ENCODE results near the gene ERBIN. TPM values are rescaled to one million over a fixed set of nuclear protein-coding genes. Genes with fewer than 3 reads are reported as not detected.
"Not testable (repeated sequence)": the region's sequence is repeated elsewhere in the genome, so short reads cannot be mapped to it uniquely, and the experiment has no call there.

ERBIN gene
- total and polyA plus RNA-seq, 5 donors from 2014 or later: 21.5 to 114 (median 39.3) TPM

- no peaks in the 10 kb centered on the region for H3K4me1 ChIP-seq (ENCODE audit: control insufficient read depth, insufficient read depth, low read length, poor library complexity, severe bottlenecking)
- no peak overlapping the region for H3K27ac ChIP-seq (ENCODE audit: insufficient read depth, low read length, poor library complexity, severe bottlenecking)
- no peak overlapping the region for H3K4me3 ChIP-seq (ENCODE audit: low read depth, low read length)
- H3K27me3 ChIP-seq (ENCODE audit: control insufficient read depth, insufficient read depth, low read length): no peaks in the 10 kb centered on the region
- no peaks in the 10 kb centered on the region for H3K9me3 ChIP-seq (ENCODE audit: control insufficient read depth in 2 of 2, low read length in 2 of 2)
- Mint-ChIP-seq H3K9me3 (no peaks in the 10 kb centered on the region), H3K4me3 (no peak overlapping the region), H3K27ac (no peak overlapping the region), H3K36me3 (no peaks in the 10 kb centered on the region), H3K4me1 (peaks cover 0 to 7% (median 2%) of the 10 kb centered on the region in 4 donors), H3K27me3 (no peaks in the 10 kb centered on the region)
- DNase-seq (no peak), ATAC-seq (ENCODE audit: low read depth in 2 of 2) (no peak)
- H3K36me3 ChIP-seq (ENCODE audit: control insufficient read depth, insufficient read depth, low read length): no peaks in the 10 kb centered on the region
Measured at GRCh38 chr5:65910711-65911110, 15.7 kb upstream of the ERBIN start.

- peak overlapping the region in 1 of 3 donors; percentile 5 for H3K27ac Mint-ChIP-seq
- no peak overlapping the region for H3K4me3 ChIP-seq (ENCODE audit: low read depth, low read length)
- H3K4me3 Mint-ChIP-seq: no peak overlapping the region
- no peaks in the 10 kb centered on the region for H3K9me3 Mint-ChIP-seq
- peaks cover 4% of the 10 kb centered on the region for H3K27me3 Mint-ChIP-seq
- no peaks in the 10 kb centered on the region for H3K9me3 ChIP-seq (ENCODE audit: control insufficient read depth in 2 of 2, low read length in 2 of 2)
- H3K36me3 Mint-ChIP-seq: no peaks in the 10 kb centered on the region
- H3K36me3 ChIP-seq (ENCODE audit: control insufficient read depth, insufficient read depth, low read length): no peaks in the 10 kb centered on the region
- no peaks in the 10 kb centered on the region for H3K27me3 ChIP-seq (ENCODE audit: control insufficient read depth, insufficient read depth, low read length)
- no peak overlapping the region for H3K27ac ChIP-seq (ENCODE audit: insufficient read depth, low read length, poor library complexity, severe bottlenecking)
- ATAC-seq (ENCODE audit: low read depth in 2 of 2) (no peak), DNase-seq (no peak)
- peaks cover 0 to 7% (median 1%) of the 10 kb centered on the region in 4 donors for H3K4me1 Mint-ChIP-seq
- no peaks in the 10 kb centered on the region for H3K4me1 ChIP-seq (ENCODE audit: control insufficient read depth, insufficient read depth, low read length, poor library complexity, severe bottlenecking)
Measured at GRCh38 chr5:65912311-65912710, 14.1 kb upstream of the ERBIN start.

GRCh38 chr5:65913519-65913918 is 12.9 kb upstream of the ERBIN start:
- H3K36me3 Mint-ChIP-seq: no peaks in the 10 kb centered on the region
- H3K4me1 ChIP-seq (ENCODE audit: control insufficient read depth, insufficient read depth, low read length, poor library complexity, severe bottlenecking): no peaks in the 10 kb centered on the region
- no peaks in the 10 kb centered on the region for H3K9me3 Mint-ChIP-seq

GRCh38 chr5:65914641-65915196 is 11.7 kb upstream of the ERBIN start:
- Mint-ChIP-seq H3K36me3 (no peaks in the 10 kb centered on the region), H3K27me3 (peaks cover 4% of the 10 kb centered on the region), H3K4me3 (no peak overlapping the region), H3K27ac (no peak overlapping the region), H3K9me3 (no peaks in the 10 kb centered on the region), H3K4me1 (peaks cover 0 to 7% (median 1%) of the 10 kb centered on the region in 4 donors)
- H3K27me3 ChIP-seq (ENCODE audit: control insufficient read depth, insufficient read depth, low read length): no peaks in the 10 kb centered on the region
- no peak for ATAC-seq (ENCODE audit: low read depth in 2 of 2)
- no peaks in the 10 kb centered on the region for H3K4me1 ChIP-seq (ENCODE audit: control insufficient read depth, insufficient read depth, low read length, poor library complexity, severe bottlenecking)
- no peak for DNase-seq
- no peak overlapping the region for H3K27ac ChIP-seq (ENCODE audit: insufficient read depth, low read length, poor library complexity, severe bottlenecking)
- H3K36me3 ChIP-seq (ENCODE audit: control insufficient read depth, insufficient read depth, low read length): no peaks in the 10 kb centered on the region
- no peaks in the 10 kb centered on the region for H3K9me3 ChIP-seq (ENCODE audit: control insufficient read depth in 2 of 2, low read length in 2 of 2)
- H3K4me3 ChIP-seq (ENCODE audit: low read depth, low read length): no peak overlapping the region

More at GRCh38 chr5:65913519-65913918, 12.9 kb upstream of the ERBIN start:
- no peaks in the 10 kb centered on the region for H3K36me3 ChIP-seq (ENCODE audit: control insufficient read depth, insufficient read depth, low read length)
- peaks cover 0 to 7% (median 1%) of the 10 kb centered on the region in 4 donors for H3K4me1 Mint-ChIP-seq
- H3K4me3 Mint-ChIP-seq: no peak overlapping the region
- no peak for DNase-seq
- H3K27me3 Mint-ChIP-seq: peaks cover 4% of the 10 kb centered on the region
- H3K9me3 ChIP-seq (ENCODE audit: control insufficient read depth in 2 of 2, low read length in 2 of 2): no peaks in the 10 kb centered on the region
- H3K27ac ChIP-seq (ENCODE audit: insufficient read depth, low read length, poor library complexity, severe bottlenecking): no peak overlapping the region
- H3K27me3 ChIP-seq (ENCODE audit: control insufficient read depth, insufficient read depth, low read length): no peaks in the 10 kb centered on the region
- no peak overlapping the region for H3K27ac Mint-ChIP-seq
- ATAC-seq (ENCODE audit: low read depth in 2 of 2): no peak
- no peak overlapping the region for H3K4me3 ChIP-seq (ENCODE audit: low read depth, low read length)

GRCh38 chr5:65915661-65916060 is 10.7 kb upstream of the ERBIN start:
- not testable (repeated sequence) for H3K36me3 ChIP-seq (ENCODE audit: control insufficient read depth, insufficient read depth, low read length); H3K4me3 Mint-ChIP-seq; H3K27ac ChIP-seq (ENCODE audit: insufficient read depth, low read length, poor library complexity, severe bottlenecking); H3K4me3 ChIP-seq (ENCODE audit: low read depth, low read length); H3K27me3 Mint-ChIP-seq; H3K4me1 Mint-ChIP-seq; H3K4me1 ChIP-seq (ENCODE audit: control insufficient read depth, insufficient read depth, low read length, poor library complexity, severe bottlenecking); H3K27me3 ChIP-seq (ENCODE audit: control insufficient read depth, insufficient read depth, low read length); ATAC-seq (ENCODE audit: low read depth in 2 of 2); H3K36me3 Mint-ChIP-seq; H3K27ac Mint-ChIP-seq; DNase-seq; H3K9me3 ChIP-seq (ENCODE audit: control insufficient read depth in 2 of 2, low read length in 2 of 2); H3K9me3 Mint-ChIP-seq

GRCh38 chr5:65916066-65916465 is 10.3 kb upstream of the ERBIN start:
- H3K27me3 Mint-ChIP-seq: peaks cover 4% of the 10 kb centered on the region

GRCh38 chr5:65916636-65917035 is 9.7 kb upstream of the ERBIN start:
- no peak for DNase-seq
- H3K27me3 Mint-ChIP-seq: peaks cover 4% of the 10 kb centered on the region
- H3K4me1 Mint-ChIP-seq: peaks cover 0 to 7% (median 2%) of the 10 kb centered on the region in 4 donors

More at GRCh38 chr5:65916066-65916465, 10.3 kb upstream of the ERBIN start:
- Mint-ChIP-seq H3K36me3 (no peaks in the 10 kb centered on the region), H3K27ac (no peak overlapping the region), H3K9me3 (no peaks in the 10 kb centered on the region), H3K4me3 (no peak overlapping the region), H3K4me1 (peaks cover 0 to 7% (median 1%) of the 10 kb centered on the region in 4 donors)
- Histone ChIP-seq H3K36me3 (ENCODE audit: control insufficient read depth, insufficient read depth, low read length) (no peaks in the 10 kb centered on the region), H3K27me3 (ENCODE audit: control insufficient read depth, insufficient read depth, low read length) (no peaks in the 10 kb centered on the region), H3K9me3 (ENCODE audit: control insufficient read depth in 2 of 2, low read length in 2 of 2) (no peaks in the 10 kb centered on the region), H3K27ac (ENCODE audit: insufficient read depth, low read length, poor library complexity, severe bottlenecking) (no peak overlapping the region), H3K4me1 (ENCODE audit: control insufficient read depth, insufficient read depth, low read length, poor library complexity, severe bottlenecking) (no peaks in the 10 kb centered on the region), H3K4me3 (ENCODE audit: low read depth, low read length) (no peak overlapping the region)
- no peak for ATAC-seq (ENCODE audit: low read depth in 2 of 2)
- DNase-seq: no peak

GRCh38 chr5:65919773-65920172 is 6.6 kb upstream of the ERBIN start:
- Histone ChIP-seq H3K27me3 (ENCODE audit: control insufficient read depth, insufficient read depth, low read length) (no peaks in the 10 kb centered on the region), H3K4me1 (ENCODE audit: control insufficient read depth, insufficient read depth, low read length, poor library complexity, severe bottlenecking) (peaks cover 8% of the 10 kb centered on the region), H3K4me3 (ENCODE audit: low read depth, low read length) (no peak overlapping the region), H3K9me3 (ENCODE audit: control insufficient read depth in 2 of 2, low read length in 2 of 2) (no peaks in the 10 kb centered on the region), H3K36me3 (ENCODE audit: control insufficient read depth, insufficient read depth, low read length) (no peaks in the 10 kb centered on the region), H3K27ac (ENCODE audit: insufficient read depth, low read length, poor library complexity, severe bottlenecking) (no peak overlapping the region)
- Mint-ChIP-seq H3K4me1 (peaks cover 2 to 19% (median 11%) of the 10 kb centered on the region in 4 donors), H3K27me3 (peaks cover 4% of the 10 kb centered on the region), H3K9me3 (no peaks in the 10 kb centered on the region), H3K36me3 (no peaks in the 10 kb centered on the region), H3K27ac (no peak overlapping the region), H3K4me3 (no peak overlapping the region)
- DNase-seq (no peak), ATAC-seq (ENCODE audit: low read depth in 2 of 2) (no peak)

More at GRCh38 chr5:65916636-65917035, 9.7 kb upstream of the ERBIN start:
- no peaks in the 10 kb centered on the region for H3K9me3 ChIP-seq (ENCODE audit: control insufficient read depth in 2 of 2, low read length in 2 of 2)
- no peaks in the 10 kb centered on the region for H3K36me3 ChIP-seq (ENCODE audit: control insufficient read depth, insufficient read depth, low read length)
- Mint-ChIP-seq H3K36me3 (no peaks in the 10 kb centered on the region), H3K4me3 (no peak overlapping the region), H3K27ac (no peak overlapping the region), H3K9me3 (no peaks in the 10 kb centered on the region)
- ATAC-seq (ENCODE audit: low read depth in 2 of 2): no peak
- H3K4me3 ChIP-seq (ENCODE audit: low read depth, low read length): no peak overlapping the region
- no peak overlapping the region for H3K27ac ChIP-seq (ENCODE audit: insufficient read depth, low read length, poor library complexity, severe bottlenecking)
- no peaks in the 10 kb centered on the region for H3K27me3 ChIP-seq (ENCODE audit: control insufficient read depth, insufficient read depth, low read length)
- H3K4me1 ChIP-seq (ENCODE audit: control insufficient read depth, insufficient read depth, low read length, poor library complexity, severe bottlenecking): no peaks in the 10 kb centered on the region
